GM23338 (cell line): ENCODE data around the gene FSIP1. TPM values are rescaled to one million over a fixed set of nuclear protein-coding genes. Genes with fewer than 3 reads are reported as not detected.

ENCODE experiments used
- ATAC-seq: fragments of 200-7000 bp; cut with Tn5 transposase; 3 replicates; pipeline ENCODE4 v1.9.1; 2020
- DNase-seq: peaks from one replicate; pipeline ENCODE4 v3.0.0-alpha.2; 2015; ENCODE audit warnings: low spot score
- H2AFZ ChIP-seq: fragments of 200-600 bp; sonication (generic); 2 replicates; pipeline ENCODE4 v1.8.0; 2016; ENCODE audit warnings: antibody characterized with exemption, mild to moderate bottlenecking, moderate library complexity
- H3F3A ChIP-seq: fragments of 200-600 bp; sonication (generic); replicated peaks from 2 replicates; pipeline ENCODE4 v1.8.0; 2017; ENCODE audit warnings: antibody characterized with exemption, mixed run types, low read depth
- H3K27ac ChIP-seq: fragments of 200-600 bp; sonication (generic); 2 replicates; pipeline ENCODE4 v1.6.1; 2016; ENCODE audit warnings: low read depth
- H3K27me3 ChIP-seq: fragments of 200-600 bp; sonication (generic); 2 replicates; pipeline ENCODE4 v1.8.0; 2016; ENCODE audit warnings: mild to moderate bottlenecking, mixed run types, moderate library complexity; ENCODE audit not compliant: insufficient read depth
- H3K36me3 ChIP-seq: fragments of 200-600 bp; sonication (generic); 2 replicates; pipeline ENCODE4 v1.8.0; 2016; ENCODE audit warnings: mild to moderate bottlenecking; ENCODE audit not compliant: insufficient read depth
- H3K4me1 ChIP-seq: fragments of 200-600 bp; sonication (generic); 2 replicates; pipeline ENCODE4 v1.8.0; 2016; ENCODE audit warnings: mild to moderate bottlenecking, moderate library complexity; ENCODE audit not compliant: insufficient read depth
- H3K4me2 ChIP-seq: fragments of 200-600 bp; sonication (generic); 2 replicates; pipeline ENCODE4 v1.7.1; 2017; ENCODE audit warnings: mixed run types
- H3K4me3 ChIP-seq: fragments of 200-600 bp; sonication (generic); 2 replicates; pipeline ENCODE4 v1.6.1; 2016; ENCODE audit warnings: mixed run types
- H3K79me2 ChIP-seq: fragments of 200-600 bp; sonication (generic); replicated peaks from 2 replicates; pipeline ENCODE4 v1.8.0; 2017; ENCODE audit warnings: mild to moderate bottlenecking; ENCODE audit not compliant: insufficient read depth
- H3K9me2 ChIP-seq: fragments of 200-600 bp; sonication (generic); 2 replicates; pipeline ENCODE4 v1.8.0; 2017; ENCODE audit not compliant: insufficient read depth
- H4K20me1 ChIP-seq: fragments of 200-600 bp; sonication (generic); replicated peaks from 2 replicates; pipeline ENCODE4 v1.8.0; 2017; ENCODE audit warnings: mild to moderate bottlenecking; ENCODE audit not compliant: insufficient read depth
- H3K27ac Mint-ChIP-seq: 2 replicates; pipeline ENCODE4 v1.8.0; 2020; ENCODE audit warnings: inconsistent platforms, mild to moderate bottlenecking, moderate library complexity, mixed read lengths
- H3K27me3 Mint-ChIP-seq: 3 replicates; pipeline ENCODE4 v1.8.0; 2022; ENCODE audit warnings: low read depth, mild to moderate bottlenecking, moderate library complexity, mixed read lengths, inconsistent platforms; ENCODE audit not compliant: insufficient read depth, poor library complexity
- H3K36me3 Mint-ChIP-seq: 3 replicates; pipeline ENCODE4 v1.8.0; 2021; ENCODE audit warnings: low read depth, mild to moderate bottlenecking, inconsistent platforms, moderate library complexity, mixed read lengths
- H3K4me1 Mint-ChIP-seq: 3 replicates; pipeline ENCODE4 v1.8.0; 2020; ENCODE audit warnings: mild to moderate bottlenecking, inconsistent platforms, mixed read lengths
- H3K4me3 Mint-ChIP-seq: 3 replicates; pipeline ENCODE4 v1.8.0; 2021; ENCODE audit warnings: moderate library complexity, mild to moderate bottlenecking, inconsistent platforms, mixed read lengths
- H3K9me3 Mint-ChIP-seq: 3 replicates; pipeline ENCODE4 v1.8.0; 2020; ENCODE audit warnings: moderate library complexity, mild to moderate bottlenecking, inconsistent platforms, mixed read lengths
- CREB1 ChIP-seq: fragments of 250-450 bp; sonication (Bioruptor Pico); IDR thresholded peaks from 2 replicates; pipeline ENCODE4 v1.5.0; 2020; ENCODE audit warnings: low read depth, mild to moderate bottlenecking, moderate library complexity
- ETS1 ChIP-seq: IDR thresholded peaks from 2 replicates; pipeline ENCODE4 v1.6.1; 2016; ENCODE audit warnings: antibody characterized with exemption
- EZH2phosphoT487 ChIP-seq: fragments of 200-600 bp; sonication (generic); IDR thresholded peaks from one replicate; pipeline ENCODE4 v1.8.1; 2018; ENCODE audit warnings: antibody characterized with exemption; ENCODE audit not compliant: unreplicated experiment
- JUNB ChIP-seq: IDR thresholded peaks from one replicate; pipeline ENCODE4 v1.6.1; 2016; ENCODE audit warnings: antibody characterized with exemption; ENCODE audit not compliant: unreplicated experiment
- NANOG ChIP-seq: IDR thresholded peaks from 2 replicates; pipeline ENCODE4 v1.6.1; 2016; ENCODE audit warnings: antibody characterized with exemption, borderline replicate concordance
- STAT1 ChIP-seq: IDR thresholded peaks from one replicate; pipeline ENCODE4 v1.6.1; 2016; ENCODE audit warnings: antibody characterized with exemption; ENCODE audit not compliant: unreplicated experiment
- ZNF114 ChIP-seq: fragments of 250-450 bp; sonication (Bioruptor Pico); IDR thresholded peaks from 2 replicates; pipeline ENCODE4 v1.5.0; 2020; ENCODE audit warnings: mild to moderate bottlenecking, moderate library complexity
- ZNF462 ChIP-seq: fragments of 250-450 bp; sonication (Bioruptor Pico); IDR thresholded peaks from 2 replicates; pipeline ENCODE4 v1.5.0; 2020; ENCODE audit warnings: mild to moderate bottlenecking, moderate library complexity
- polyA plus RNA-seq: library from polyadenylated mRNA; unstranded; fragments of >200 nt; fragmentation: Nextera tagmentation; extraction: Ambion mirVana; gene quantifications from 2 replicates; pipeline ENCODE4 v1.2.1, GENCODE V29; 2016
- total RNA-seq: library from RNA; depleted of rRNA; stranded (reverse); fragments of >200 nt; shearing (Covaris generic); gene quantifications from 2 replicates; pipeline ENCODE4 v1.2.3, GENCODE V29; 2014
- TF ChIP-seq, protein P1 (sequence below): IDR thresholded peaks from one replicate; pipeline ENCODE4 v1.6.1; 2018; ENCODE audit warnings: antibody characterized with exemption; ENCODE audit not compliant: unreplicated experiment

FSIP1 gene
- total and polyA plus RNA-seq, 2 experiments from 2014 or later = 0.92 to 2.1 TPM

GRCh38 chr15:39556461-39556860, 226.2 kb downstream of the FSIP1 start:
- Mint-ChIP-seq H3K36me3 (no peaks in the 10 kb centered on the region), H3K4me3 (no peak overlapping the region), H3K27ac (no peak overlapping the region), H3K9me3 (no peaks in the 10 kb centered on the region), H3K4me1 (peaks cover 4% of the 10 kb centered on the region), H3K27me3 (peaks cover 3% of the 10 kb centered on the region)
- ATAC-seq = no peak
- no peak overlapping the region for H3K4me3 ChIP-seq
- H3K36me3 ChIP-seq = no peaks in the 10 kb centered on the region
- no peak overlapping the region for H3K27ac ChIP-seq
- H3K27me3 ChIP-seq = no peaks in the 10 kb centered on the region
- H3F3A ChIP-seq = no peaks in the 10 kb centered on the region
- H2AFZ ChIP-seq = no peak overlapping the region; the same call in 1 of the 2 replicates
- no peak overlapping the region for H3K4me2 ChIP-seq
- no peaks in the 10 kb centered on the region for H4K20me1 ChIP-seq
- H3K79me2 ChIP-seq = no peaks in the 10 kb centered on the region
- no peaks in the 10 kb centered on the region for H3K4me1 ChIP-seq
- no peak for TF ChIP-seq ZNF462
- TF ChIP-seq NANOG = no peak
- TF ChIP-seq JUNB = no peak
- no peak for TF ChIP-seq CREB1 (CRISPR knock-in tag)
- no peak for TF ChIP-seq ZNF114 (CRISPR knock-in tag)
- 0 out of 2 replicates have a peak, but pooled peaks cover 16% of the 10 kb centered on the region for H3K9me2 ChIP-seq
- DNase-seq = no peak

- H3K27ac Mint-ChIP-seq = no peak overlapping the region
- Histone ChIP-seq H4K20me1 (no peaks in the 10 kb centered on the region), H3K27ac (no peak overlapping the region), H2AFZ (peak overlapping the region; percentile 72), H3K4me2 (no peak overlapping the region), H3K79me2 (no peaks in the 10 kb centered on the region), H3K36me3 (no peaks in the 10 kb centered on the region), H3K4me1 (no peaks in the 10 kb centered on the region), H3K4me3 (no peak overlapping the region), H3K27me3 (no peaks in the 10 kb centered on the region), H3F3A (no peaks in the 10 kb centered on the region), H3K9me2 (0 out of 2 replicates have a peak, but pooled peaks cover 22% of the 10 kb centered on the region)
- H3K9me3 Mint-ChIP-seq = no peaks in the 10 kb centered on the region
- DNase-seq (peak; percentile 17), ATAC-seq (peak; percentile 52)
- no peaks in the 10 kb centered on the region for H3K36me3 Mint-ChIP-seq
- H3K27me3 Mint-ChIP-seq = peaks cover 3% of the 10 kb centered on the region
- peaks cover 4% of the 10 kb centered on the region for H3K4me1 Mint-ChIP-seq
- no peak overlapping the region for H3K4me3 Mint-ChIP-seq
- TF ChIP-seq, protein P1, sequence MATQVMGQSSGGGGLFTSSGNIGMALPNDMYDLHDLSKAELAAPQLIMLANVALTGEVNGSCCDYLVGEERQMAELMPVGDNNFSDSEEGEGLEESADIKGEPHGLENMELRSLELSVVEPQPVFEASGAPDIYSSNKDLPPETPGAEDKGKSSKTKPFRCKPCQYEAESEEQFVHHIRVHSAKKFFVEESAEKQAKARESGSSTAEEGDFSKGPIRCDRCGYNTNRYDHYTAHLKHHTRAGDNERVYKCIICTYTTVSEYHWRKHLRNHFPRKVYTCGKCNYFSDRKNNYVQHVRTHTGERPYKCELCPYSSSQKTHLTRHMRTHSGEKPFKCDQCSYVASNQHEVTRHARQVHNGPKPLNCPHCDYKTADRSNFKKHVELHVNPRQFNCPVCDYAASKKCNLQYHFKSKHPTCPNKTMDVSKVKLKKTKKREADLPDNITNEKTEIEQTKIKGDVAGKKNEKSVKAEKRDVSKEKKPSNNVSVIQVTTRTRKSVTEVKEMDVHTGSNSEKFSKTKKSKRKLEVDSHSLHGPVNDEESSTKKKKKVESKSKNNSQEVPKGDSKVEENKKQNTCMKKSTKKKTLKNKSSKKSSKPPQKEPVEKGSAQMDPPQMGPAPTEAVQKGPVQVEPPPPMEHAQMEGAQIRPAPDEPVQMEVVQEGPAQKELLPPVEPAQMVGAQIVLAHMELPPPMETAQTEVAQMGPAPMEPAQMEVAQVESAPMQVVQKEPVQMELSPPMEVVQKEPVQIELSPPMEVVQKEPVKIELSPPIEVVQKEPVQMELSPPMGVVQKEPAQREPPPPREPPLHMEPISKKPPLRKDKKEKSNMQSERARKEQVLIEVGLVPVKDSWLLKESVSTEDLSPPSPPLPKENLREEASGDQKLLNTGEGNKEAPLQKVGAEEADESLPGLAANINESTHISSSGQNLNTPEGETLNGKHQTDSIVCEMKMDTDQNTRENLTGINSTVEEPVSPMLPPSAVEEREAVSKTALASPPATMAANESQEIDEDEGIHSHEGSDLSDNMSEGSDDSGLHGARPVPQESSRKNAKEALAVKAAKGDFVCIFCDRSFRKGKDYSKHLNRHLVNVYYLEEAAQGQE = no peak
- TF ChIP-seq ETS1 (no peak), EZH2phosphoT487 (no peak), STAT1 (no peak), ZNF114 (CRISPR knock-in tag) (no peak), CREB1 (CRISPR knock-in tag) (no peak)
Measured at GRCh38 chr15:39555885-39556284, 226.8 kb downstream of the FSIP1 start.
